ENCODE data around the gene DNAJB1. TPM values are rescaled to one million over a fixed set of nuclear protein-coding genes. Genes with fewer than 3 reads are reported as not detected.
A peak's percentile ranks its signal among the peaks of the same experiment; 100 is the strongest.
"Not testable (repeated sequence)": the region's sequence is repeated elsewhere in the genome, so short reads cannot be mapped to it uniquely, and the experiment has no call there.

The DNAJB1 gene
- total RNA-seq, 1 donor from 2014 or later, result 61.9 TPM

- Mint-ChIP-seq H3K4me3 (no peak overlapping the region), H3K27me3 (ENCODE audit: insufficient read depth, low read depth) (peaks cover 3% of the 10 kb centered on the region), H3K4me1 (peaks cover 7% of the 10 kb centered on the region), H3K9me3 (no peaks in the 10 kb centered on the region), H3K27ac (no peak overlapping the region), H3K36me3 (peaks cover 6% of the 10 kb centered on the region)
- Histone ChIP-seq H2AFZ (replicated peaks) (no peak overlapping the region), H3K36me3 (no peaks in the 10 kb centered on the region), H3K79me2 (ENCODE audit: low read depth) (peaks cover 82% of the 10 kb centered on the region), H3K4me3 (no peak overlapping the region), H3K4me2 (no peak overlapping the region), H3K27ac (no peak overlapping the region), H3K9me3 (ENCODE audit: low read depth) (no peaks in the 10 kb centered on the region), H3K9ac (no peak overlapping the region), H4K20me1 (ENCODE audit: low read depth) (peaks cover 45% of the 10 kb centered on the region), H3F3A (ENCODE audit: low read depth) (no peaks in the 10 kb centered on the region), H3K4me1 (no peaks in the 10 kb centered on the region), H3K27me3 (no peaks in the 10 kb centered on the region)
- TF ChIP-seq EZH2 (IDR thresholded peaks at IDR 0.05) (no peak), CTCF (IDR thresholded peaks at IDR 0.05) (no peak), EZH2phosphoT487 (IDR thresholded peaks at IDR 0.05) (no peak)
- DNase-seq (ENCODE audit: low spot score), result no peak
These were observed 25.9 kb upstream of the DNAJB1 start for GRCh38 chr19:14544047-14544446.

GRCh38 chr19:14542711-14543328 is 24.6 kb upstream of the DNAJB1 start:
- Histone ChIP-seq H3K4me2 (no peak overlapping the region), H3K9me3 (ENCODE audit: low read depth) (no peaks in the 10 kb centered on the region), H3K27ac (peak overlapping the region; percentile 37), H3K27me3 (no peaks in the 10 kb centered on the region), H4K20me1 (ENCODE audit: low read depth) (peaks cover 51% of the 10 kb centered on the region), H3K36me3 (no peaks in the 10 kb centered on the region), H3K9ac (no peak overlapping the region), H3K79me2 (ENCODE audit: low read depth) (peaks cover 87% of the 10 kb centered on the region), H3F3A (ENCODE audit: low read depth) (no peaks in the 10 kb centered on the region), H3K4me3 (no peak overlapping the region), H2AFZ (replicated peaks) (no peak overlapping the region), H3K4me1 (no peaks in the 10 kb centered on the region)
- Mint-ChIP-seq H3K27ac (peak overlapping the region; percentile 69), H3K27me3 (ENCODE audit: insufficient read depth, low read depth) (peaks cover 3% of the 10 kb centered on the region), H3K4me1 (peaks cover 7% of the 10 kb centered on the region), H3K4me3 (no peak overlapping the region), H3K9me3 (no peaks in the 10 kb centered on the region), H3K36me3 (no peaks in the 10 kb centered on the region)
- no peak for TF ChIP-seq CTCF (IDR thresholded peaks at IDR 0.05)
- TF ChIP-seq EZH2phosphoT487 (IDR thresholded peaks at IDR 0.05), result no peak
- no peak for DNase-seq (ENCODE audit: low spot score)

- not testable (repeated sequence) for H3K9me3 Mint-ChIP-seq, H3K27ac ChIP-seq
- peaks cover 54% of the 10 kb centered on the region for H4K20me1 ChIP-seq (ENCODE audit: low read depth)
These were observed 23.8 kb upstream of the DNAJB1 start for GRCh38 chr19:14541979-14542378.

GRCh38 chr19:14540741-14541525 is 22.7 kb upstream of the DNAJB1 start:
- H3K27ac Mint-ChIP-seq, result no peak overlapping the region
- no peaks in the 10 kb centered on the region for H3K36me3 ChIP-seq

More at GRCh38 chr19:14541979-14542378, 23.8 kb upstream of the DNAJB1 start:
- not testable (repeated sequence) for H2AFZ ChIP-seq (replicated peaks); H3K4me3 ChIP-seq; H3K4me2 ChIP-seq; H3K36me3 Mint-ChIP-seq; H3K9ac ChIP-seq; DNase-seq (ENCODE audit: low spot score); H3K27me3 Mint-ChIP-seq (ENCODE audit: insufficient read depth, low read depth); H3K4me1 ChIP-seq; H3K27ac Mint-ChIP-seq; H3F3A ChIP-seq (ENCODE audit: low read depth); H3K36me3 ChIP-seq; H3K4me3 Mint-ChIP-seq; H3K27me3 ChIP-seq; H3K9me3 ChIP-seq (ENCODE audit: low read depth)
- peaks cover 86% of the 10 kb centered on the region for H3K79me2 ChIP-seq (ENCODE audit: low read depth)
- H3K4me1 Mint-ChIP-seq, result peaks cover 10% of the 10 kb centered on the region

More at GRCh38 chr19:14540741-14541525, 22.7 kb upstream of the DNAJB1 start:
- no peaks in the 10 kb centered on the region for H3K36me3 Mint-ChIP-seq
- H3K9me3 Mint-ChIP-seq, result no peaks in the 10 kb centered on the region
- peaks cover 12% of the 10 kb centered on the region for H3K4me1 Mint-ChIP-seq
- Histone ChIP-seq H3K27me3 (no peaks in the 10 kb centered on the region), H3K4me2 (no peak overlapping the region), H3K4me1 (no peaks in the 10 kb centered on the region), H3K9ac (no peak overlapping the region), H3K79me2 (ENCODE audit: low read depth) (peaks cover 83% of the 10 kb centered on the region), H3K4me3 (no peak overlapping the region), H2AFZ (replicated peaks) (no peak overlapping the region), H3K27ac (no peak overlapping the region), H4K20me1 (ENCODE audit: low read depth) (peaks cover 57% of the 10 kb centered on the region), H3K9me3 (ENCODE audit: low read depth) (no peaks in the 10 kb centered on the region), H3F3A (ENCODE audit: low read depth) (peaks cover 7% of the 10 kb centered on the region)
- no peak overlapping the region for H3K4me3 Mint-ChIP-seq
- peaks cover 2% of the 10 kb centered on the region for H3K27me3 Mint-ChIP-seq (ENCODE audit: insufficient read depth, low read depth)
- DNase-seq (ENCODE audit: low spot score), result no peak
- TF ChIP-seq EZH2 (IDR thresholded peaks at IDR 0.05), result no peak
- no peak for TF ChIP-seq EZH2phosphoT487 (IDR thresholded peaks at IDR 0.05)
- TF ChIP-seq CTCF (IDR thresholded peaks at IDR 0.05), result no peak

All from neural progenitor cell (in vitro differentiated cells).